ENCODE data around the gene CARD11.

GRCh38 chr7:3082831-3083230 lies 39.2 kb upstream of the CARD11 start:
- TF ChIP-seq POLR2AphosphoS5 (IDR thresholded peaks at IDR 0.05), result no peak
- TF ChIP-seq CTCF (IDR thresholded peaks at IDR 0.05; ENCODE audit: poor library complexity, severe bottlenecking), result no peak
- no peak for TF ChIP-seq EP300 (conservative IDR thresholded peaks at IDR 0.05; ENCODE audit: poor library complexity, severe bottlenecking)
- no peak for TF ChIP-seq REST (IDR thresholded peaks at IDR 0.05; ENCODE audit: borderline replicate concordance)
- TF ChIP-seq TAF1 (IDR thresholded peaks at IDR 0.05; ENCODE audit: low read depth), result no peak
- TF ChIP-seq SMC3 (conservative IDR thresholded peaks at IDR 0.05; ENCODE audit: poor library complexity), result no peak
